ENCODE measurements around the gene CRADD. TPM values are rescaled to one million over a fixed set of nuclear protein-coding genes. Genes with fewer than 3 reads are reported as not detected.

CRADD gene
- total RNA-seq, 4 donors from 2014 or later: 23.5 to 35.3 (median 26.1) TPM

DNA sequence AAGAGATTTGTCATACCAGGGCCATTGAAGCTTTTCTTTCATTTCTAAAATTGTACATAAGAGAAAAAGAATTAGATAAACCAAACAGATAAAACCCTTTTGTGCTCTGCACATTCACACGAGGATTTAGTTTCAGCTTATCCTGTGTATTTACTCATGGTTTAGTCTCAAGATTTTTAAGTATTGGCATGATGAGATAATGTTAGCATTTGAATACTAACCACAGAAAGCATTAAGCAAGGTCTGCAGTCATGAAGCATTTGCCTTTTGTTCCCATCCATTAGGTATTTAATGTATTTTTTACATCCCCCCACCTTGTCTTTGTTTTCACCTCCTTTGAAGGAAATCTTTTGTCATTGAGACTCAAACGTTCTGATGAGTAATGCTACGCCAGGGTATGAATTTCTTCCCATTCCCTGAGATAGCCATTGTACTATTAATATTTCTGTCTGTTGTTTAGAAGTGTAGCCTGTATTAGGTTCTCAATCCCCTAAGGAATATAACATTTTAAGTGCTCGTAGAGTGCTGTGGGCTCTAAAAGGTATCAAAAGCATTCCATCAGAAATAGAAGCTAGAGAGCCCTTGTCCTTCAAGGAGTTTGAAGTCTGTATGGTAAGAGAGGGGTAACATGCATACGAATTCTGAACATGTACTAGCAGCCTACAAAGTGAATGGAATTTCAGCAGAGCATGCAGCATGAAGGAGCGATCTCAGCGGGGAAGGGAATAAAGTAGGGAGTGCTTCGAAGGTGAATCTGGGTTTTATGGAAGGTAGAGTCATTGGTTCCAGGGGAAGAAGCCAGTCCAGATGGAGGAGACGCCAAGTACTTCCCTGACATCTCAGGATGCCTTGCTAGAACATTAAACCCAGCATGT, 22.3 kb downstream of the CRADD start:
- TF ChIP-seq POLR2A (IDR thresholded peaks at IDR 0.05; ENCODE audit: low read depth): no peak
- TF ChIP-seq POLR2AphosphoS5 (IDR thresholded peaks at IDR 0.05): no peak
- TF ChIP-seq EP300 (IDR thresholded peaks at IDR 0.05): no peak
- TF ChIP-seq, protein P1, sequence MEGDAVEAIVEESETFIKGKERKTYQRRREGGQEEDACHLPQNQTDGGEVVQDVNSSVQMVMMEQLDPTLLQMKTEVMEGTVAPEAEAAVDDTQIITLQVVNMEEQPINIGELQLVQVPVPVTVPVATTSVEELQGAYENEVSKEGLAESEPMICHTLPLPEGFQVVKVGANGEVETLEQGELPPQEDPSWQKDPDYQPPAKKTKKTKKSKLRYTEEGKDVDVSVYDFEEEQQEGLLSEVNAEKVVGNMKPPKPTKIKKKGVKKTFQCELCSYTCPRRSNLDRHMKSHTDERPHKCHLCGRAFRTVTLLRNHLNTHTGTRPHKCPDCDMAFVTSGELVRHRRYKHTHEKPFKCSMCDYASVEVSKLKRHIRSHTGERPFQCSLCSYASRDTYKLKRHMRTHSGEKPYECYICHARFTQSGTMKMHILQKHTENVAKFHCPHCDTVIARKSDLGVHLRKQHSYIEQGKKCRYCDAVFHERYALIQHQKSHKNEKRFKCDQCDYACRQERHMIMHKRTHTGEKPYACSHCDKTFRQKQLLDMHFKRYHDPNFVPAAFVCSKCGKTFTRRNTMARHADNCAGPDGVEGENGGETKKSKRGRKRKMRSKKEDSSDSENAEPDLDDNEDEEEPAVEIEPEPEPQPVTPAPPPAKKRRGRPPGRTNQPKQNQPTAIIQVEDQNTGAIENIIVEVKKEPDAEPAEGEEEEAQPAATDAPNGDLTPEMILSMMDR (IDR thresholded peaks at IDR 0.05): no peak
- intact Hi-C loops (cut with DNase I): no loop called here
- Histone ChIP-seq H3K27ac (replicated peaks in 1 of 4) (peak overlapping the region in 1 of 4 donors; percentile 17), H3K27me3 (no peaks in the 10 kb centered on the region), H3K36me3 (no peaks in the 10 kb centered on the region), H3K4me3 (no peak overlapping the region), H3K9me3 (no peaks in the 10 kb centered on the region), H3K4me1 (peaks cover 29 to 39% (median 36%) of the 10 kb centered on the region in 4 donors)
- DNase-seq (ENCODE audit: extremely low spot score): no peak
- 74% methylated on average over 9 of the region's 9 CpGs for WGBS

DNA sequence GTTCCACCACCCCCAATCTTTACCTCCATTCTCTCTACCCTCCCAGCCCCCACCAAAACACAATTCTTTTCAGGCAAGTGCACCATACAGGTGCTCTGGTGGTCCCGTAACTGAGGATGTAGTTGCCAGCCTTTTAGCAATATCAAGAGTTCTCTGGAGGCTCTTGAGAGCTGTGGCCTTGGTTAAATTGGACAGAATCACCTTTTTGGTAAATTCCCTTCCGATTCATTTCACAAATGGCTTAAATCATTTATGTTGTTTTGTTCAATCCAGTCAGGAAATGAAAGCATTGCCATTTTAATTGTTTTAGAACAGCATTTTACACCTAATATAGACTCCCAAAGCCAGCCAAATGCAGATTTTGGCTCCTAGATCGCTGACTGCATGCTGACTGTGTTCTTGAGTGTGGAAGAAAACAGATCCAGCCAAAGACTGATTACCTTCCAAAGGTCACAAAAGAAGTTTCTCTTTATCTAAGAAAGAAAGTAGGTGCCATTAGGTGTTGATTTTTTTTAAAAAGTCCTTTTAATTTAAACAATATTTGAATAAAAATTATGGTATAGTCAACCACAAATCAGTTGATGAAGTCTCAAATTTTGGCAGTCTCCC, 25.6 kb downstream of the CRADD start:
- no peak overlapping the region for H3K27ac ChIP-seq (replicated peaks in 1 of 4)
- no peaks in the 10 kb centered on the region for H3K36me3 ChIP-seq
- no peak overlapping the region for H3K4me3 ChIP-seq
- H3K4me1 ChIP-seq: peaks cover 41 to 66% (median 59%) of the 10 kb centered on the region in 4 donors
- TF ChIP-seq POLR2A (IDR thresholded peaks at IDR 0.05; ENCODE audit: low read depth) (no peak), EP300 (IDR thresholded peaks at IDR 0.05) (no peak), POLR2AphosphoS5 (IDR thresholded peaks at IDR 0.05) (no peak)
- TF ChIP-seq, protein P1 (IDR thresholded peaks at IDR 0.05): no peak
- 88% methylated on average over 3 of the region's 3 CpGs for WGBS
- no peak for DNase-seq (ENCODE audit: extremely low spot score)
- H3K27me3 ChIP-seq: no peaks in the 10 kb centered on the region
- intact Hi-C loops (cut with DNase I): no loop called here
- H3K9me3 ChIP-seq: no peaks in the 10 kb centered on the region

DNA sequence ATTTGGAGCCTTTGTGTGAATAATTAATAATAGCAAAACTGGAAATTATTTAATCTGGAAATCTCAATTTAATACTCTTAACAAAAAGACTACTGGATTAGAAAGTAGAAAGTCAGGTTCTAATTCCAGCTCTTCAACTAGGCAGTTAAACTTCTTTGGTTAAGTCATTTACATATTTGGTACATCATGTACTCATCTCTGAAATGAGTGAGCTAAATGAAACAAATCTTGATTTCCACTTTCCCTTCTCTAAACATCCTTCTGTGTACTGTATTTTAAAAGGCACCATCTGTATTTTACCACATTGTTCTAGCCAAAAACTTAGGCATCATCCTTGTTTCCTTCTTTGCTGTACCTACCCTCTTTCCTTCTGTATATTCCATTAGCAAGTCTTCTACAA, 26.9 kb downstream of the CRADD start:
- TF ChIP-seq POLR2AphosphoS5 (IDR thresholded peaks at IDR 0.05): no peak
- TF ChIP-seq, protein P1 (IDR thresholded peaks at IDR 0.05): no peak
- TF ChIP-seq EP300 (IDR thresholded peaks at IDR 0.05): no peak
- TF ChIP-seq POLR2A (IDR thresholded peaks at IDR 0.05; ENCODE audit: low read depth): no peak
- Histone ChIP-seq H3K36me3 (no peaks in the 10 kb centered on the region), H3K9me3 (peaks cover 0 to 4% (median under 1%) of the 10 kb centered on the region in 4 donors), H3K27me3 (no peaks in the 10 kb centered on the region), H3K4me1 (peaks cover 29 to 54% (median 46%) of the 10 kb centered on the region in 4 donors), H3K27ac (replicated peaks in 1 of 4) (peak overlapping the region in 3 of 4 donors; percentile 15 to 46 (median 44)), H3K4me3 (no peak overlapping the region)
- DNase-seq (ENCODE audit: extremely low spot score): no peak
- intact Hi-C loops (cut with DNase I): no loop called here

DNA sequence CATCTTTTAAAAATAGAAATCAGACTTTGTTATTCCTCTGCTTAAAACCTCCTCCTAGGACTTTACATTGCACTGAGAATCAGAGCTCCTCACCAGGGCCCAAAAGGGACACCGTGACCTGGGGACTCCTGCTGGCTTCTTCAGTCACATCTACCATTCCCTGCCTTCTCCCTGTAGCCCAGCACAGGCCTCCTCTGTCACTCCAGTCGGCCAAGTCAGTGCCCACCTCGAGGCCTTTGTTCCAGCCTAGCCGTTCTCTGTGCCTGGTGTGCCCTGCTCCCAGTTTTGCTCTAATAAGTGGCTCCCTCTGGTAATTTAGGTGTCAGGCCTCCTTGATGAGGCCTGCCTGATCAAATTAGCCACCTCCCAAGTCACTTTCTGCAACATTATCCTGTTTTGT, 27.4 kb downstream of the CRADD start:
- Histone ChIP-seq H3K4me3 (no peak overlapping the region), H3K9me3 (peaks cover 0 to 9% (median 4%) of the 10 kb centered on the region in 4 donors), H3K4me1 (peaks cover 24 to 49% (median 43%) of the 10 kb centered on the region in 4 donors), H3K36me3 (no peaks in the 10 kb centered on the region), H3K27me3 (no peaks in the 10 kb centered on the region), H3K27ac (replicated peaks in 1 of 4) (peak overlapping the region in 3 of 4 donors; percentile 15 to 46 (median 44))
- DNase-seq (ENCODE audit: extremely low spot score): no peak
- WGBS: 94% methylated on average over 4 of the region's 4 CpGs
- TF ChIP-seq POLR2AphosphoS5 (IDR thresholded peaks at IDR 0.05) (no peak), POLR2A (IDR thresholded peaks at IDR 0.05; ENCODE audit: low read depth) (no peak), EP300 (IDR thresholded peaks at IDR 0.05) (no peak)
- TF ChIP-seq, protein P1 (IDR thresholded peaks at IDR 0.05): no peak
- intact Hi-C loops (cut with DNase I): no loop called here
